Prostate gland (tissue), 2 donors: Measurements from ENCODE around the gene XXYLT1.

Experiments
- POLR2A ChIP-seq: fragments of 450-650 bp; IDR thresholded peaks from one replicate; pipeline ENCODE4 v1.6.1; 2016; ENCODE audit warnings: antibody characterized with exemption, mild to moderate bottlenecking
- POLR2AphosphoS5 ChIP-seq: sonication (generic); formaldehyde crosslinking; IDR thresholded peaks from one replicate; pipeline ENCODE4 v1.6.1; 2017; ENCODE audit warnings: antibody characterized with exemption
- TF ChIP-seq, protein P1 (sequence below), 4 experiments: fragments of 200-600 bp in 2 of 4; fragments of 450-650 bp in 2 of 4; sonication (generic) in 2 of 4; IDR thresholded peaks; 1 replicate in 3 of 4; 2 replicates in 1 of 4; pipeline ENCODE4 v1.5.1; 2016 to 2019; ENCODE audit warnings: antibody characterized with exemption in 4 of 4, mild to moderate bottlenecking in 2 of 4, moderate library complexity in 2 of 4

DNA sequence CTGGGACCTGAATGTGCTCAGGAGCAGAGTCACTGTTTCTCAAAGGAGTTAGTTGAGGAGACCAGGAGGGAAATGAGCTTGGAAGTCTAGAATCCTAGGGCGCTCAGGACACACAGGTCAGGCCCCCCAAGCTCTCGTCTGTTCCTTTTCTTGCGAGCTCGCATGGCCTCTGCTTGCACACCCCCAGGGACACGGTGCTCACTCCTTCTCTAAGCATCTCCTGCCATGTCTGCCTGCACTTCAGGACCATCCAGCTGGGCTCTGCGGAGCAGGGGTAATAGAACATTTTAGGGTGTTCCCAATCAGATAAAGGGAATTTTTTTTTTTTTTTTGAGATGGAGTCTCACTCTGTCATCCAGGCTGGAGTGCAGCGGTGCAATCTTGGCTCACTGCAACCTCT, 213.2 kb downstream of the XXYLT1 start:
- TF ChIP-seq, protein P1, sequence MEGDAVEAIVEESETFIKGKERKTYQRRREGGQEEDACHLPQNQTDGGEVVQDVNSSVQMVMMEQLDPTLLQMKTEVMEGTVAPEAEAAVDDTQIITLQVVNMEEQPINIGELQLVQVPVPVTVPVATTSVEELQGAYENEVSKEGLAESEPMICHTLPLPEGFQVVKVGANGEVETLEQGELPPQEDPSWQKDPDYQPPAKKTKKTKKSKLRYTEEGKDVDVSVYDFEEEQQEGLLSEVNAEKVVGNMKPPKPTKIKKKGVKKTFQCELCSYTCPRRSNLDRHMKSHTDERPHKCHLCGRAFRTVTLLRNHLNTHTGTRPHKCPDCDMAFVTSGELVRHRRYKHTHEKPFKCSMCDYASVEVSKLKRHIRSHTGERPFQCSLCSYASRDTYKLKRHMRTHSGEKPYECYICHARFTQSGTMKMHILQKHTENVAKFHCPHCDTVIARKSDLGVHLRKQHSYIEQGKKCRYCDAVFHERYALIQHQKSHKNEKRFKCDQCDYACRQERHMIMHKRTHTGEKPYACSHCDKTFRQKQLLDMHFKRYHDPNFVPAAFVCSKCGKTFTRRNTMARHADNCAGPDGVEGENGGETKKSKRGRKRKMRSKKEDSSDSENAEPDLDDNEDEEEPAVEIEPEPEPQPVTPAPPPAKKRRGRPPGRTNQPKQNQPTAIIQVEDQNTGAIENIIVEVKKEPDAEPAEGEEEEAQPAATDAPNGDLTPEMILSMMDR (IDR thresholded peaks at IDR 0.05): no peak
- no peak for TF ChIP-seq POLR2AphosphoS5
- no peak for TF ChIP-seq POLR2A
